ENCODE results near the gene APOBEC3C. TPM values are rescaled to one million over a fixed set of nuclear protein-coding genes. Genes with fewer than 3 reads are reported as not detected.

APOBEC3C gene
- total RNA-seq = 24.1 and 24.5 TPM in 2 replicates

DNA sequence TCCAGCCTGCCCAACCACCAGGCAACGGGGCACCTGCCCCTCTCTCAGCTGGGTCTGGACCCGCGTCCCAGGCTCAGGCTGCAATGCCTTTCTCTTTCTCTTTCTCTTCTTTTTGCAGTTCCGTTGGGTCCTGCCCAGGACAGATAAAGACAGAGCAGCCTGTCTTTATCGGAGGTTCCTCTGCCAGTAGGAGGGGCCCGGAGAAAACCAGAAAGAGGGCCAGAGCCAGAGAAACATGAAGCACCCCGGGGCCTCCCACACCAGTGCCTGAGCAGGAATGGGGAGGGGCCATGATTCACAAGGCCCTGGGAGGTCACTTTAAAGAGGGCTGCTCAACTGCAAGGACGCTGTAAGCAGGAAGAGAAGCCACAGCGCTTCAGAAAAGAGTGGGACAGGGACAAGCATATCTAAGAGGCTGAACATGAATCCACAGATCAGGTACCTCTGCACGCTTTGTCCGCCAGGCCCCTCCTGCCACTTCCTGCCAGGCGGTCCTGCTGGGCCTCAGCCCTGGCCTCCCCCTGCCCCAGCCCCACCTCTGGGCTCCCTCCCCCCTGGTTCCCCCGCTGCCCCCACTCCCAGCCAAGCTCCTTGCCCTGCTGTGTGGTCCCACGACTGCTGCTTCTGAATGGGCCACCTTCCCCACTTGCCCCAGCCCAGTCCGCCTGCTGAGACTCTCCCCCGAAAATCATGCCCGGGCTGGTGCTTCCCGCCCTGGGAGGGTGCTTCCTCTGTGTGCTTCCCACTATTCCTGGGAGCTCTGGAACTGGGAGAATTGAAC lies at the start of gene APOBEC3C:
TSS of gene APOBEC3C (plus strand) at position 316 of the 781 bp plus-strand sequence. CDS start at position 422, 106 bp downstream.

DNA sequence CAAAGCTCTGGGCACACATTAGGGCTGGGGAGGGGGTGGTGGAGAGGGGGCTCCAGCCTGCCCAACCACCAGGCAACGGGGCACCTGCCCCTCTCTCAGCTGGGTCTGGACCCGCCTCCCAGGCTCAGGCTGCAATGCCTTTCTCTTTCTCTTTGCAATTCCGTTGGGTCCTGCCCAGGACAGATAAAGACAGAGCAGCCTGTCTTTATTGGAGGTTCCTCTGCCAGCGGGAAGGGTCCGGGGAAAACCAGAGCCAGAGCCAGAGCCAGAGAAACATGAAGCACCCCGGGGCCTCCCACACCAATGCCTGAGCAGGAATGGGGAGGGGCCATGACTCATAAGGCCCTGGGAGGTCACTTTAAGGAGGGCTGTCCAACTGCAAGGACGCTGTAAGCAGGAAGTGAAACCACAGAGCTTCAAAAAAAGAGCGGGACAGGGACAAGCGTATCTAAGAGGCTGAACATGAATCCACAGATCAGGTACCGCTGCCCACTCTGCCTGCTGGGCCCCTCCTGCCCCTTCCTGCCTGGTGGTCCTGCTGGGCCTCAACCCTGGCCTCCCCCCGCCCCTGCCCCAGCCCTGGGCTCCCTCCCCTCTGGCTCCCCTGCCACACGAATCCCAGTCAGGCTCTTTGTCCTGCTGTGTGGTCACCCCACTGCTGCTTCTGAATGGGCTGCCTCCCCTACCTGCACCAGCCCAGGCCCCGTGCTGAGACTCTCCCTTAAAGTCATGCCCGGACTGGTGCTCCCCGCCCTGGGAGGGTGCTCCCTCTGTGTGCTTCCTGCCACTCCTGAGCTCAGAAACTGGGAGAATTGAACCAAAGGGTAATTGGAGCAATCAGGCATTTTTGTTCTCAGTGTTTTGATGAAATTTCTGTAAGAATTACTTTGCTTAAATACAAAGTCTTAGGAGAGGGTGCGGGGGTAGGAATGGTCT lies 31.8 kb upstream of the APOBEC3C start, which contains the start of gene APOBEC3B:
TSS of gene APOBEC3B (plus strand) at position 356 of the 936 bp plus-strand sequence. CDS start at position 463, 107 bp downstream.

DNA sequence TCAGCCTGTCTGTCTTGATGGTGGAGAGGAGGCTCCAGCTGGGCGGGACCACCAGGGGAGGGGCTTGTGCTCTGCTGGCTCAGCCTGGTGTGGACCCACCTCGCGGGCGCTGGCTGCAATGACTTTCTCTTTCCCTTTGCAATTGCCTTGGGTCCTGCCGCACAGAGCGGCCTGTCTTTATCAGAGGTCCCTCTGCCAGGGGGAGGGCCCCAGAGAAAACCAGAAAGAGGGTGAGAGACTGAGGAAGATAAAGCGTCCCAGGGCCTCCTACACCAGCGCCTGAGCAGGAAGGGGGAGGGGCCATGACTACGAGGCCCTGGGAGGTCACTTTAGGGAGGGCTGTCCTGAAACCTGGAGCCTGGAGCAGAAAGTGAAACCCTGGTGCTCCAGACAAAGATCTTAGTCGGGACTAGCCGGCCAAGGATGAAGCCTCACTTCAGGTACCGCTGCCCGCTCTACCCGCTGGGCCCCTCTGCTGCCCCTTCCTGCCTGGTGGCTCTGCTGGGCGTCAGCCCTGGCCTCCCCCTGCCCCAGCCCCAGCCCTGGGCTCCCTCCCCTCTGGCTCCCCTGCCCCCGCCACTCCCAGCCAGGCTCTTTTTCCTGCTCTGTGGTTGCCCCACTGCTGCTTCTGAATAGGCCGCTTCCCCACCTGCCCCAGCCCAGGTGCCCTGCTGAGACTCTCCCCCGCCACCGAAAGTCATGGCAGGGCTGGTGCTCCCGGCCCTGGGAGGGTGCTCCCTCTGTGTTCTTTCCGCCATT lies 26.7 kb downstream of the APOBEC3C start, which contains the start of gene APOBEC3F:
TSS of gene APOBEC3F (plus strand) at position 327 of the 759 bp plus-strand sequence. CDS start at position 424, 97 bp downstream.

Other genes starting within 250 kb of the APOBEC3C start
- 13.7 and 16.8 TPM in 2 replicates for gene DNAL4, start 220.1 kb upstream of the APOBEC3C start, total RNA-seq
- gene NPTXR, start 170.2 kb upstream of the APOBEC3C start, total RNA-seq = 5.4 and 6.7 TPM in 2 replicates
- gene CBX6, start 142.0 kb upstream of the APOBEC3C start, total RNA-seq = 71.0 and 75.3 TPM in 2 replicates
- gene APOBEC3A, start 56.6 kb upstream of the APOBEC3C start, total RNA-seq = not detected in 2 replicates
- 1.5 and 1.9 TPM in 2 replicates for gene APOBEC3B, start 31.9 kb upstream of the APOBEC3C start, total RNA-seq
- 0.69 and 1.0 TPM in 2 replicates for gene APOBEC3D, start 6.9 kb downstream of the APOBEC3C start, total RNA-seq
- gene APOBEC3F, start 26.6 kb downstream of the APOBEC3C start, total RNA-seq = 6.0 and 13.7 TPM in 2 replicates
- 8.8 and 9.9 TPM in 2 replicates for gene APOBEC3G, start 63.0 kb downstream of the APOBEC3C start, total RNA-seq
- 0.75 TPM in 1 of 2 replicates, not detected in the other for gene APOBEC3H, start 83.0 kb downstream of the APOBEC3C start, total RNA-seq
- 7.4 and 14.4 TPM in 2 replicates for gene CBX7, start 138.4 kb downstream of the APOBEC3C start, total RNA-seq
- gene PDGFB, start 230.7 kb downstream of the APOBEC3C start, total RNA-seq = 3.8 and 4.2 TPM in 2 replicates

Measured in cardiac ventricle fibroblast (primary cell).